ENCODE measurements around the gene LAGE3. TPM values are rescaled to one million over a fixed set of nuclear protein-coding genes. Genes with fewer than 3 reads are reported as not detected.

The LAGE3 gene
- total RNA-seq, 1 experiment from 2014 or later, result 21.1 TPM

DNA sequence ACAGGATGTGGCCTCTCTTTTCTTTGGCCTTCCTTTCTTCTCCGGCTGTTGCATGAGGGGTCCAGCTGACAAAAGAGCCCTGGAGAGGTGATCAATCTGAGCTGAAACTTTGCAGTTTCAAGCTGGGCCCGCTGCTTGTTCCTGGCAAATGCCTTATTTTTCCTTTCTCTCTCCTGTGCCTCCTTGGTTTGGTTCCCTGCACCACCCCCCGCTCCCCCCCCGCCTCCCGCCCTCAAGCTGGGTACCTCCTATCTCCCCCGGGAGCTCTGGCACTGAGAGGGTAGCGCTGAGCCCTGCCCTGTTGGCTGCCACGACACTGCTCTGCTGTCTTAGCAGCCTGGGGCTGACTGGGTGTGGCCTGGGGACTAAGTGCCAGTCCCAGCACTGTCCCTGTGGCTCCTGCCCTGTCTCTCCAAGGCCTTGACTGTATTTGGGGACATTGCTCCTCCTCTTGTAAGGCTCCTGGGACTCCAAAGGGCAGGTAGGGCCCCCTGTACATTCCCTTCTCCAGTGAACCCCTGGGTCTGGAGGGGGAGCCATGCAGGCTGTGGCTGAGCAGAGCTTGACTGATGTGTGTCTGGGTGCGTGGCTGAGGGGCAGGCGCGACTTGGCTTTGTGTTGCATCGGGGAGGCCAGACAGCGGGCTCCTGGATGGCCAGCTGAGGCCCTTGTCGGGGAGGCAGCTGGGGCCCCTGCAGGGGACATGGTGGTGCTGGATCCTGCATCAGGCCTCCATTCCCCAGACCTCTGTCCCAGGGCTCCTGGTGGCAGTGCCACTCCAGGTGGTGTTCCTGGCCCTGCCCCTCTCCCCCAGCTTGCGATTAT, 19.9 kb downstream of the LAGE3 start:
- Mint-ChIP-seq H3K27ac (ENCODE audit: low read depth, unreplicated experiment) (no peak overlapping the region), H3K27me3 (ENCODE audit: insufficient read depth, unreplicated experiment) (peaks cover 18% of the 10 kb centered on the region), H3K4me1 (ENCODE audit: insufficient read depth, unreplicated experiment) (peaks cover 10% of the 10 kb centered on the region), H3K36me3 (ENCODE audit: insufficient read depth, unreplicated experiment) (peaks cover 11% of the 10 kb centered on the region), H3K4me3 (ENCODE audit: unreplicated experiment) (peak overlapping the region; percentile 70), H3K9me3 (ENCODE audit: unreplicated experiment) (no peaks in the 10 kb centered on the region)
- peak; percentile 29 for DNase-seq (ENCODE audit: unreplicated experiment)
- intact Hi-C loops (cut with micrococcal nuclease), result no loop called here
- TF ChIP-seq, protein P1, sequence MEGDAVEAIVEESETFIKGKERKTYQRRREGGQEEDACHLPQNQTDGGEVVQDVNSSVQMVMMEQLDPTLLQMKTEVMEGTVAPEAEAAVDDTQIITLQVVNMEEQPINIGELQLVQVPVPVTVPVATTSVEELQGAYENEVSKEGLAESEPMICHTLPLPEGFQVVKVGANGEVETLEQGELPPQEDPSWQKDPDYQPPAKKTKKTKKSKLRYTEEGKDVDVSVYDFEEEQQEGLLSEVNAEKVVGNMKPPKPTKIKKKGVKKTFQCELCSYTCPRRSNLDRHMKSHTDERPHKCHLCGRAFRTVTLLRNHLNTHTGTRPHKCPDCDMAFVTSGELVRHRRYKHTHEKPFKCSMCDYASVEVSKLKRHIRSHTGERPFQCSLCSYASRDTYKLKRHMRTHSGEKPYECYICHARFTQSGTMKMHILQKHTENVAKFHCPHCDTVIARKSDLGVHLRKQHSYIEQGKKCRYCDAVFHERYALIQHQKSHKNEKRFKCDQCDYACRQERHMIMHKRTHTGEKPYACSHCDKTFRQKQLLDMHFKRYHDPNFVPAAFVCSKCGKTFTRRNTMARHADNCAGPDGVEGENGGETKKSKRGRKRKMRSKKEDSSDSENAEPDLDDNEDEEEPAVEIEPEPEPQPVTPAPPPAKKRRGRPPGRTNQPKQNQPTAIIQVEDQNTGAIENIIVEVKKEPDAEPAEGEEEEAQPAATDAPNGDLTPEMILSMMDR (IDR thresholded peaks at IDR 0.05; ENCODE audit: unreplicated experiment), result no peak
- CTCF ChIA-PET, result interaction anchor here (1.3 kb wide), 1 partner anchor 68 kb away, joined by 3 read pairs; no protein-coding TSS in a partner anchor
- BruUV-seq (replicated peaks), result no TSS peak
- POLR2A ChIA-PET, result interaction anchor here (1.2 to 1.6 kb wide), 3 partner anchors 30 to 57 kb away, joined by 5 to 12 read pairs (median 7); partner anchors contain the start of genes ATP6AP1, FAM3A and SLC10A3

DNA sequence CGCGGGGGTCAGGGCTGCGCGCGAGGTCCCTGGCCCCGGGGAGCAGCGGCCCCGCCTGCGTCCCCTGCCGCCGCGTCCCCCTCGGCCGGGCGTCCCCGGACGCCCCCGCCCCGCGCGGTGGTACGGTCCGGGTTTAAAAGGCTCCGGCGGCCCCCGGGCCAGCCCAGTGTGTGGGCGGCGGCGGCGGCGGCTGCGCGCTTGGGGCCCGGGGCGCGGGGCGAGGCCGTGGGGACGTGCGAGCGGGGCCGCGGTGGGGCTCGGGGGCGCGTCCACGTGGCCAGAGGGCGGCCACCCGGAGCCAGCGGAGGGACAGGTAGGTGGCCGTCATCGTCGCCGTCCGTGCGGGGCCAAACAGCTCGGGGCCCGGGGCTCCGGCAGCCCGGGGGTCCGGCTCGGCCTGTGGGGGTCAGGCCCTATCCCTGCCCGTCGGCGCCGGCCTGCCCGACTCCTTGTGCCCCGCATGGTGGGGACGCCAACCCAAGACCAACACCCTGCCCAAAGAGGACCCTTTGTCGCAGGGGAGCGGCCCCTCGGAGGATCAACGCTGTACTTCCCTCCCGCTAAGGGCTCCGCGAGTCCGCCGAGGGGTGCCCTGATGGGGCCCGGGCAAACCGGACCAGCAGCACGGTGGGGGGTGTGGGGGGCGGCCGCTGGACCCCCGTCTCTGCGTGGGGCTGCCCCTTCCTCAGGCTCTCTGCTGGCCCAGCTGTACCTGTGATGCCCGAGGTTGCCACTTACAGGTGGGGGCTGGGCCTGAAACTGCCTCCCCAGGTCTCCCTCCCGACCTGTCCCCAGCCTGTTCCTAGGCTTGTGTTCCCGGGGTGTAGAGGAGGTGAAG, 20.7 kb downstream of the LAGE3 start, which contains the start of gene PLXNA3:
PLXNA3 (plus strand) TSS at position 166 of the 838 bp plus-strand sequence. CDS start 1,903 bp downstream, outside the sequence.
- ChIA-PET CTCF (no interaction called here), POLR2A (interaction anchor here (0.7 to 1.9 kb wide), 7 partner anchors 20 to 90 kb away, joined by 3 to 12 read pairs (median 5); partner anchors contain the start of genes ATP6AP1, FAM3A, LAGE3 and SLC10A3)
- Mint-ChIP-seq H3K27ac (ENCODE audit: low read depth, unreplicated experiment) (peak within 1 kb of the TSS; percentile 20), H3K9me3 (ENCODE audit: unreplicated experiment) (no peaks in the 10 kb centered on the region), H3K4me3 (ENCODE audit: unreplicated experiment) (peak within 1 kb of the TSS; percentile 84), H3K27me3 (ENCODE audit: insufficient read depth, unreplicated experiment) (peaks cover 23% of the 10 kb centered on the region), H3K4me1 (ENCODE audit: insufficient read depth, unreplicated experiment) (peaks cover 10% of the 10 kb centered on the region), H3K36me3 (ENCODE audit: insufficient read depth, unreplicated experiment) (peaks cover 11% of the 10 kb centered on the region)
- intact Hi-C loops (cut with micrococcal nuclease), result no loop called here
- DNase-seq (ENCODE audit: unreplicated experiment), result peak; percentile 28
- TF ChIP-seq, protein P1 (IDR thresholded peaks at IDR 0.05; ENCODE audit: unreplicated experiment), result no peak
- no TSS peak for BruUV-seq (replicated peaks)

DNA sequence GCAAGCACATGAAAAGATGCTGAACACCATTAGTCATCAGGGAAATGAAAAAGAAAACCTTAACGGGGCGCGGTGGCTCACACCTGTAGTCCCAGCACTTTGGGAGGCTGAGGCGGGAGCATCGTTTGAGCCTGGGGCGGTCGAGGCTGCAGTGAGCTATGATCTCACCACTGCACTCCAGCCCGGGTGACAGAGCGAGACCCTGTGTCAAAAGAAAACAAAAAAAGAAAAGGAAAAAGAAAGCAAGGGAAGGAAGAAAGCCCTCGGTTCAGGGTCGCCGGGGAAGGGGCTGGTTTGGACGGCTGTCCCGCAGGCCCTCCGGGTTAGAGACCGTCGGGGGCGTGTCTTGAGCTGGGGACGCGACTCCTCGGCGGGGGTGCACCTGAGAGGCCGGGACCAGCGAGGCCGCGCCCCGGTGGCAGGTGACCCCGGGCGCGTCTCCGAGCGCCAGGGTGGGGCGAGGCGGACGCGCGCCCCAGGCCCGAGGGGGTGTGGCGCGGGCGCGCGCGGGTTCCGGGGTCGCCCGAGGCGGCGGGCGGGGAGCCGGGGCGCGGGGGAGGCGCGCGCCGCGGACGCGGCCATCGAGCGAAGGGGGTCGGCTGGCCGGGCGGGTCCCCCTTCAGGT, 21.5 kb downstream of the LAGE3 start:
- CTCF ChIA-PET, result no interaction called here
- POLR2A ChIA-PET, result interaction anchor here (0.6 to 1.9 kb wide), 9 partner anchors 11 to 89 kb away, joined by 3 to 7 read pairs (median 3); partner anchors contain the start of genes FAM50A, LAGE3 and SLC10A3
- H3K27ac Mint-ChIP-seq (ENCODE audit: low read depth, unreplicated experiment), result peak overlapping the region; percentile 20
- peaks cover 30% of the 10 kb centered on the region for H3K27me3 Mint-ChIP-seq (ENCODE audit: insufficient read depth, unreplicated experiment)
- DNase-seq (ENCODE audit: unreplicated experiment), result peak; percentile 25
- H3K36me3 Mint-ChIP-seq (ENCODE audit: insufficient read depth, unreplicated experiment), result peaks cover 11% of the 10 kb centered on the region
- TF ChIP-seq, protein P1 (IDR thresholded peaks at IDR 0.05; ENCODE audit: unreplicated experiment), result no peak
- peak overlapping the region; percentile 84 for H3K4me3 Mint-ChIP-seq (ENCODE audit: unreplicated experiment)
- intact Hi-C loops (cut with micrococcal nuclease), result no loop called here
- H3K9me3 Mint-ChIP-seq (ENCODE audit: unreplicated experiment), result no peaks in the 10 kb centered on the region
- no TSS peak for BruUV-seq (replicated peaks)
- H3K4me1 Mint-ChIP-seq (ENCODE audit: insufficient read depth, unreplicated experiment), result peaks cover 10% of the 10 kb centered on the region

Data from MCF 10A (cell line).